SK-N-SH (cell line): ENCODE measurements around the gene MAP3K12. TPM values are rescaled to one million over a fixed set of nuclear protein-coding genes. Genes with fewer than 3 reads are reported as not detected.

ENCODE experiments used
- CTCF ChIA-PET: fragments of 300-600, 350-600 bp; formaldehyde crosslinking; extraction: SDS; loops from one replicate; lab custom pipeline; 2021; lab: Yijun Ruan, JAX
- POLR2A ChIA-PET: fragments of 350-600 bp; sonication (Branson Sonifier 250); formaldehyde crosslinking; extraction: SDS; loops from one replicate; lab custom pipeline; 2020; ENCODE audit warnings: antibody characterized with exemption, inconsistent platforms; lab: Yijun Ruan, JAX
- DNase-seq: peaks from one replicate; pipeline ENCODE4 v3.0.0; 2012
- H2AFZ ChIP-seq: fragments of 200-600 bp; sonication (generic); 2 replicates; pipeline ENCODE4 v1.8.1; 2016; ENCODE audit warnings: antibody characterized with exemption, mild to moderate bottlenecking, low read depth
- H3F3A ChIP-seq: fragments of 200-600 bp; sonication (generic); replicated peaks from 2 replicates; pipeline ENCODE3; 2016; ENCODE audit warnings: antibody characterized with exemption, mild to moderate bottlenecking; ENCODE audit not compliant: insufficient read depth
- H3K27ac ChIP-seq, 2 experiments: fragments of 200-500 bp in 1 of 2; fragments of 200-600 bp in 1 of 2; sonication (Bioruptor generic) in 1 of 2; sonication (generic), shearing (Covaris generic) in 1 of 2; 2 replicates each; pipeline versions ENCODE4 v1.5.1 to v1.6.1; 2014 to 2016; ENCODE audit warnings: low read depth in 2 of 2, inconsistent platforms in 1 of 2, low read length in 1 of 2, mild to moderate bottlenecking in 1 of 2, mixed read lengths in 1 of 2
- H3K27me3 ChIP-seq: fragments of 200-600 bp; sonication (generic), shearing (Covaris generic); 2 replicates; pipeline ENCODE4 v1.6.1; 2016; ENCODE audit warnings: mixed run types; ENCODE audit not compliant: insufficient read depth
- H3K36me3 ChIP-seq, 2 experiments: fragments of 200-500 bp in 1 of 2; fragments of 200-600 bp in 1 of 2; sonication (Bioruptor generic) in 1 of 2; sonication (generic) in 1 of 2; replicated peaks in 1 of 2; 2 replicates each; pipeline versions ENCODE3 to v1.5.1; 2014 to 2016; ENCODE audit warnings: low read length in 1 of 2, mild to moderate bottlenecking in 1 of 2; ENCODE audit not compliant: insufficient read depth in 2 of 2, control insufficient read depth in 1 of 2
- H3K4me1 ChIP-seq, 2 experiments: fragments of 200-500 bp in 1 of 2; fragments of 200-600 bp in 1 of 2; sonication (Bioruptor generic) in 1 of 2; sonication (generic), shearing (Covaris generic) in 1 of 2; 2 replicates each; pipeline versions ENCODE4 v1.5.1 to v1.6.1; 2014 to 2016; ENCODE audit warnings: low read depth in 1 of 2, low read length in 1 of 2, mixed run types in 1 of 2; ENCODE audit not compliant: insufficient read depth in 2 of 2, control insufficient read depth in 1 of 2
- H3K4me2 ChIP-seq: fragments of 200-600 bp; sonication (generic), shearing (Covaris generic); 2 replicates; pipeline ENCODE4 v1.6.1; 2017; ENCODE audit warnings: mixed run types
- H3K4me3 ChIP-seq, 2 experiments: fragments of 200-500 bp in 1 of 2; fragments of 200-600 bp in 1 of 2; sonication (Bioruptor generic) in 1 of 2; sonication (generic), shearing (Covaris generic) in 1 of 2; 2 replicates each; pipeline versions ENCODE4 v1.5.1 to v1.8.1; 2014 to 2016; ENCODE audit warnings: low read depth in 2 of 2, inconsistent platforms in 1 of 2, low read length in 1 of 2, mild to moderate bottlenecking in 1 of 2, mixed read lengths in 1 of 2, moderate library complexity in 1 of 2
- H3K79me2 ChIP-seq: fragments of 200-600 bp; sonication (generic); 2 replicates; pipeline ENCODE4 v1.8.1; 2017; ENCODE audit warnings: mild to moderate bottlenecking; ENCODE audit not compliant: insufficient read depth
- H3K9ac ChIP-seq: fragments of 200-600 bp; sonication (generic); 2 replicates; pipeline ENCODE4 v1.6.1; 2017; ENCODE audit warnings: mixed run types
- H3K9me2 ChIP-seq: fragments of 200-600 bp; sonication (generic); 2 replicates; pipeline ENCODE4 v1.6.1; 2017; ENCODE audit warnings: mixed run types
- H3K9me3 ChIP-seq: fragments of 200-600 bp; sonication (generic); 2 replicates; pipeline ENCODE4 v1.6.1; 2017; ENCODE audit warnings: mixed run types, mild to moderate bottlenecking, moderate library complexity
- H4K20me1 ChIP-seq: fragments of 200-600 bp; sonication (generic); 2 replicates; pipeline ENCODE4 v1.6.1; 2017; ENCODE audit warnings: mild to moderate bottlenecking, mixed run types; ENCODE audit not compliant: insufficient read depth
- CHD2 ChIP-seq: fragments of 150-350 bp; IDR thresholded peaks from 2 replicates; pipeline ENCODE4 v1.6.1; 2018; ENCODE audit warnings: low read length; ENCODE audit not compliant: partially characterized antibody
- ELF1 ChIP-seq: IDR thresholded peaks from 2 replicates; pipeline ENCODE4 v1.4.0; 2012
- EP300 ChIP-seq, 2 experiments: IDR thresholded peaks; 2 replicates each; pipeline versions ENCODE4 v1.4.0 to v1.6.1; 2012; ENCODE audit warnings: borderline replicate concordance in 1 of 2, low read depth in 1 of 2, low read length in 1 of 2
- EZH2phosphoT487 ChIP-seq: fragments of 200-600 bp; sonication (generic); IDR thresholded peaks from 2 replicates; pipeline ENCODE4 v1.6.1; 2017; ENCODE audit warnings: low read depth, mixed run types, mild to moderate bottlenecking, antibody characterized with exemption, moderate library complexity, borderline replicate concordance
- FOSL2 ChIP-seq: IDR thresholded peaks from 2 replicates; pipeline ENCODE4 v1.4.0; 2012; ENCODE audit warnings: low read depth, mild to moderate bottlenecking, moderate library complexity, borderline replicate concordance
- FOXM1 ChIP-seq: IDR thresholded peaks from 2 replicates; pipeline ENCODE4 v1.4.0; 2012; ENCODE audit warnings: low read depth, mild to moderate bottlenecking
- IRF3 ChIP-seq: fragments of 150-350 bp; IDR thresholded peaks from 2 replicates; pipeline ENCODE4 v1.6.1; 2016; ENCODE audit warnings: mild to moderate bottlenecking, low read depth, low read length
- MXI1 ChIP-seq: IDR thresholded peaks from 2 replicates; pipeline ENCODE4 v1.6.1; 2012; ENCODE audit warnings: mild to moderate bottlenecking, low read depth, low read length, improper control_type of control experiment
- NFIC ChIP-seq: IDR thresholded peaks from 2 replicates; pipeline ENCODE4 v1.4.0; 2012; ENCODE audit warnings: borderline replicate concordance
- NRF1 ChIP-seq: IDR thresholded peaks from 2 replicates; pipeline ENCODE4 v1.6.1; 2012; ENCODE audit warnings: low read depth, mild to moderate bottlenecking, low read length
- RAD21 ChIP-seq: IDR thresholded peaks from 2 replicates; pipeline ENCODE4 v1.6.1; 2012; ENCODE audit warnings: mild to moderate bottlenecking, low read length
- REST ChIP-seq: IDR thresholded peaks from 2 replicates; pipeline ENCODE4 v1.6.1; 2012; ENCODE audit warnings: mild to moderate bottlenecking, low read depth, low read length, moderate library complexity
- RFX5 ChIP-seq: IDR thresholded peaks from 2 replicates; pipeline ENCODE4 v1.6.1; 2012; ENCODE audit warnings: mild to moderate bottlenecking, improper control_type of control experiment, low read length
- TEAD4 ChIP-seq: IDR thresholded peaks from 2 replicates; pipeline ENCODE4 v1.4.0; 2012; ENCODE audit warnings: mild to moderate bottlenecking, borderline replicate concordance; ENCODE audit not compliant: insufficient read depth
- USF1 ChIP-seq: IDR thresholded peaks from 2 replicates; pipeline ENCODE4 v1.4.0; 2012; ENCODE audit warnings: low read depth, borderline replicate concordance
- YY1 ChIP-seq: IDR thresholded peaks from 2 replicates; pipeline ENCODE4 v1.4.0; 2012; ENCODE audit warnings: low read depth, mild to moderate bottlenecking
- WGBS: methylation state at CpG from one replicate; pipeline ENCODE4 v1.1.6; 2017; ENCODE audit warnings: low lambda C conversion rate; 5-methylcytosine and 5-hydroxymethylcytosine counted together
- polyA plus RNA-seq, 3 experiments: library from polyadenylated mRNA; depleted of rRNA; stranded (reverse); fragments of >200 nt; gene quantifications; 2 replicates each; pipeline ENCODE4 v1.2.3, GENCODE V29; 2012
- TF ChIP-seq, protein P1 (sequence below): fragments of 200-600 bp; sonication (generic); IDR thresholded peaks from 2 replicates; pipeline ENCODE4 v1.6.1; 2017; ENCODE audit warnings: antibody characterized with exemption, mild to moderate bottlenecking, moderate library complexity
- TF ChIP-seq, protein P2 (sequence below): IDR thresholded peaks from 2 replicates; pipeline ENCODE4 v1.4.0; 2012; ENCODE audit warnings: low read depth, borderline replicate concordance
- TF ChIP-seq, protein P3 (sequence below): IDR thresholded peaks from 2 replicates; pipeline ENCODE4; 2012
- TF ChIP-seq, protein P4 (sequence below): fragments of 150-350 bp; IDR thresholded peaks from 2 replicates; pipeline ENCODE4 v1.6.1; 2017; ENCODE audit warnings: antibody characterized with exemption, low read length, low read depth, borderline replicate concordance

MAP3K12 gene
- polyA plus RNA-seq, 1 of the 3 experiments (the other 2 are of a cell fraction), result 57.6 TPM

- H3K4me2 ChIP-seq, result no peak overlapping the region
- DNase-seq, result no peak
- peak overlapping the region; percentile 39 to 46 for H3K27ac ChIP-seq
- no peak overlapping the region for H3K4me3 ChIP-seq
- no peaks in the 10 kb centered on the region for H3K9me3 ChIP-seq
- peaks cover 0 to 5% of the 10 kb centered on the region in 2 experiments; a peak in 2 of 4 replicates for H3K4me1 ChIP-seq
- no peaks in the 10 kb centered on the region for H3K27me3 ChIP-seq
- H3F3A ChIP-seq, result peaks cover 97% of the 10 kb centered on the region
- H3K9ac ChIP-seq, result no peak overlapping the region
- H3K79me2 ChIP-seq, result peaks cover 59% of the 10 kb centered on the region
- 43% methylated on average over 1 of the region's 1 CpG for WGBS
- peaks cover 96% of the 10 kb centered on the region for H4K20me1 ChIP-seq
- H3K9me2 ChIP-seq, result no peaks in the 10 kb centered on the region
- CTCF ChIA-PET, result interaction anchor here (0.8 to 1.8 kb wide), 5 partner anchors 9 to 154 kb away, joined by 3 to 6 read pairs (median 3); no protein-coding TSS in a partner anchor
- TF ChIP-seq RAD21 (no peak), NFIC (no peak), CHD2 (no peak), FOSL2 (no peak), REST (no peak), YY1 (no peak), TEAD4 (no peak), EZH2phosphoT487 (no peak), MXI1 (no peak), ELF1 (no peak), NRF1 (no peak), FOXM1 (no peak), EP300 (IDR thresholded peaks at IDR 0.05; ENCODE audit: borderline replicate concordance in 1 of 2, low read depth in 1 of 2, low read length in 1 of 2) (no peak), USF1 (no peak), RFX5 (no peak), IRF3 (no peak)
- TF ChIP-seq, protein P1, sequence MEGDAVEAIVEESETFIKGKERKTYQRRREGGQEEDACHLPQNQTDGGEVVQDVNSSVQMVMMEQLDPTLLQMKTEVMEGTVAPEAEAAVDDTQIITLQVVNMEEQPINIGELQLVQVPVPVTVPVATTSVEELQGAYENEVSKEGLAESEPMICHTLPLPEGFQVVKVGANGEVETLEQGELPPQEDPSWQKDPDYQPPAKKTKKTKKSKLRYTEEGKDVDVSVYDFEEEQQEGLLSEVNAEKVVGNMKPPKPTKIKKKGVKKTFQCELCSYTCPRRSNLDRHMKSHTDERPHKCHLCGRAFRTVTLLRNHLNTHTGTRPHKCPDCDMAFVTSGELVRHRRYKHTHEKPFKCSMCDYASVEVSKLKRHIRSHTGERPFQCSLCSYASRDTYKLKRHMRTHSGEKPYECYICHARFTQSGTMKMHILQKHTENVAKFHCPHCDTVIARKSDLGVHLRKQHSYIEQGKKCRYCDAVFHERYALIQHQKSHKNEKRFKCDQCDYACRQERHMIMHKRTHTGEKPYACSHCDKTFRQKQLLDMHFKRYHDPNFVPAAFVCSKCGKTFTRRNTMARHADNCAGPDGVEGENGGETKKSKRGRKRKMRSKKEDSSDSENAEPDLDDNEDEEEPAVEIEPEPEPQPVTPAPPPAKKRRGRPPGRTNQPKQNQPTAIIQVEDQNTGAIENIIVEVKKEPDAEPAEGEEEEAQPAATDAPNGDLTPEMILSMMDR, result no peak
- TF ChIP-seq, protein P2, sequence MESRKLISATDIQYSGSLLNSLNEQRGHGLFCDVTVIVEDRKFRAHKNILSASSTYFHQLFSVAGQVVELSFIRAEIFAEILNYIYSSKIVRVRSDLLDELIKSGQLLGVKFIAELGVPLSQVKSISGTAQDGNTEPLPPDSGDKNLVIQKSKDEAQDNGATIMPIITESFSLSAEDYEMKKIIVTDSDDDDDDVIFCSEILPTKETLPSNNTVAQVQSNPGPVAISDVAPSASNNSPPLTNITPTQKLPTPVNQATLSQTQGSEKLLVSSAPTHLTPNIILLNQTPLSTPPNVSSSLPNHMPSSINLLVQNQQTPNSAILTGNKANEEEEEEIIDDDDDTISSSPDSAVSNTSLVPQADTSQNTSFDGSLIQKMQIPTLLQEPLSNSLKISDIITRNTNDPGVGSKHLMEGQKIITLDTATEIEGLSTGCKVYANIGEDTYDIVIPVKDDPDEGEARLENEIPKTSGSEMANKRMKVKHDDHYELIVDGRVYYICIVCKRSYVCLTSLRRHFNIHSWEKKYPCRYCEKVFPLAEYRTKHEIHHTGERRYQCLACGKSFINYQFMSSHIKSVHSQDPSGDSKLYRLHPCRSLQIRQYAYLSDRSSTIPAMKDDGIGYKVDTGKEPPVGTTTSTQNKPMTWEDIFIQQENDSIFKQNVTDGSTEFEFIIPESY, result no peak
- TF ChIP-seq, protein P3, sequence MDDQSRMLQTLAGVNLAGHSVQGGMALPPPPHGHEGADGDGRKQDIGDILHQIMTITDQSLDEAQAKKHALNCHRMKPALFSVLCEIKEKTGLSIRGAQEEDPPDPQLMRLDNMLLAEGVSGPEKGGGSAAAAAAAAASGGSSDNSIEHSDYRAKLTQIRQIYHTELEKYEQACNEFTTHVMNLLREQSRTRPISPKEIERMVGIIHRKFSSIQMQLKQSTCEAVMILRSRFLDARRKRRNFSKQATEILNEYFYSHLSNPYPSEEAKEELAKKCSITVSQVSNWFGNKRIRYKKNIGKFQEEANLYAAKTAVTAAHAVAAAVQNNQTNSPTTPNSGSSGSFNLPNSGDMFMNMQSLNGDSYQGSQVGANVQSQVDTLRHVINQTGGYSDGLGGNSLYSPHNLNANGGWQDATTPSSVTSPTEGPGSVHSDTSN, result no peak
- TF ChIP-seq, protein P4, sequence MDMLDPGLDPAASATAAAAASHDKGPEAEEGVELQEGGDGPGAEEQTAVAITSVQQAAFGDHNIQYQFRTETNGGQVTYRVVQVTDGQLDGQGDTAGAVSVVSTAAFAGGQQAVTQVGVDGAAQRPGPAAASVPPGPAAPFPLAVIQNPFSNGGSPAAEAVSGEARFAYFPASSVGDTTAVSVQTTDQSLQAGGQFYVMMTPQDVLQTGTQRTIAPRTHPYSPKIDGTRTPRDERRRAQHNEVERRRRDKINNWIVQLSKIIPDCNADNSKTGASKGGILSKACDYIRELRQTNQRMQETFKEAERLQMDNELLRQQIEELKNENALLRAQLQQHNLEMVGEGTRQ, result no peak
- POLR2A ChIA-PET, result interaction anchor here (0.6 to 0.8 kb wide), 2 partner anchors 8 to 96 kb away, joined by 3 read pairs; no protein-coding TSS in a partner anchor
- H3K36me3 ChIP-seq, result peaks cover 89 to 95% of the 10 kb centered on the region in 2 experiments
- H2AFZ ChIP-seq, result no peak overlapping the region
Observed at GRCh38 chr12:53478865-53479264, 20.4 kb downstream of the MAP3K12 start.
